DOHH2 (cell line): ENCODE results near the gene SLX4IP.

Source experiments
- H3F3A ChIP-seq: fragments of 200-600 bp; sonication (generic), shearing (Covaris generic); 2 replicates; pipeline ENCODE4 v1.6.0; 2016; ENCODE audit warnings: antibody characterized with exemption, mild to moderate bottlenecking; ENCODE audit not compliant: control insufficient read depth, insufficient read depth
- H3K27ac ChIP-seq: fragments of 200-600 bp; sonication (generic); 2 replicates; pipeline ENCODE4 v1.5.1; 2014; ENCODE audit warnings: low read depth, mild to moderate bottlenecking, low read length, moderate library complexity
- H3K27me3 ChIP-seq: fragments of 200-600 bp; sonication (generic); 2 replicates; pipeline ENCODE4 v1.6.1; 2014; ENCODE audit warnings: mild to moderate bottlenecking, low read length, mixed read lengths; ENCODE audit not compliant: control insufficient read depth
- H3K36me3 ChIP-seq: fragments of 200-600 bp; sonication (generic); 2 replicates; pipeline ENCODE4 v1.6.1; 2014; ENCODE audit warnings: mild to moderate bottlenecking, low read length, moderate library complexity, mixed read lengths; ENCODE audit not compliant: control insufficient read depth
- H3K4me1 ChIP-seq: fragments of 200-600 bp; sonication (generic); 2 replicates; pipeline ENCODE4 v1.6.1; 2014; ENCODE audit warnings: mild to moderate bottlenecking, low read length, mixed read lengths; ENCODE audit not compliant: control insufficient read depth
- H3K4me2 ChIP-seq: fragments of 200-600 bp; sonication (generic); 2 replicates; pipeline ENCODE4 v1.6.0; 2014; ENCODE audit warnings: mild to moderate bottlenecking, low read length, moderate library complexity
- H3K4me3 ChIP-seq: fragments of 200-600 bp; sonication (generic); 2 replicates; pipeline ENCODE4 v1.5.1; 2014; ENCODE audit warnings: mild to moderate bottlenecking, low read length, mixed read lengths
- H3K79me2 ChIP-seq: fragments of 200-600 bp; sonication (generic); 2 replicates; pipeline ENCODE4 v1.6.1; 2014; ENCODE audit warnings: mild to moderate bottlenecking, low read length, mixed read lengths; ENCODE audit not compliant: control insufficient read depth
- H3K9me2 ChIP-seq: fragments of 200-600 bp; sonication (generic); replicated peaks from 2 replicates; pipeline ENCODE4 v1.6.1; 2014; ENCODE audit warnings: mild to moderate bottlenecking, low read length, mixed read lengths; ENCODE audit not compliant: control insufficient read depth
- H3K9me3 ChIP-seq: fragments of 200-600 bp; sonication (generic); 2 replicates; pipeline ENCODE4 v1.6.1; 2014; ENCODE audit warnings: antibody characterized with exemption, low read length, mixed read lengths; ENCODE audit not compliant: control insufficient read depth, insufficient read depth
- H4K20me1 ChIP-seq: fragments of 200-600 bp; sonication (generic); 2 replicates; pipeline ENCODE4 v1.6.0; 2014; ENCODE audit warnings: low read depth, mild to moderate bottlenecking, antibody characterized with exemption, low read length, moderate library complexity; ENCODE audit not compliant: control insufficient read depth, insufficient read depth
- EZH2phosphoT487 ChIP-seq: fragments of 200-600 bp; sonication (generic); IDR thresholded peaks from 2 replicates; pipeline ENCODE4 v1.6.1; 2017; ENCODE audit warnings: borderline replicate concordance, mild to moderate bottlenecking, antibody characterized with exemption, low read length, moderate library complexity, mixed read lengths
- TF ChIP-seq, protein P1 (sequence below): fragments of 200-600 bp; sonication (generic); IDR thresholded peaks from one replicate; pipeline ENCODE4 v1.5.1; 2014; ENCODE audit warnings: antibody characterized with exemption, mild to moderate bottlenecking, low read depth, low read length; ENCODE audit not compliant: poor library complexity, severe bottlenecking

SLX4IP gene

DNA sequence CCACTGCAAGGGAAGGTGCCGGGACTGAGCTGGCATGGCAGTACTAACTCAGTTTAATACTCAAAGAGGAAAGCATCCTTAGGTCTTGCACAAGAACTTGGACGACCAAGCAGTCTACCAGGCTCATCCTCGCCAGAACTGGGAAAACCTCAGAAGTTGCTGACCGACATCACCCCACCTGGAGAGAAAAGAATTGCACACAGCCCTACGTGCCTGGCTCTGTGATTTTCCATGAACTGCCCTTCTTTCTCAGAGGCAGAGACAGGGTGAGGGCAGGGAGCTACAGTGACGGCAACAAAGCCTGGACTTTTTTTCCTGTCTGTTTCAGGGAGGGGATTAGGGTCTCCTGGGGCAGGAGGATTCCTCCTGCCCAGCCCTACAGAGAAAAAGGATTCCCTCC lies 230.7 kb downstream of the SLX4IP start:
- Histone ChIP-seq H3K27ac (no peak overlapping the region), H3K9me2 (no peaks in the 10 kb centered on the region), H3K79me2 (no peaks in the 10 kb centered on the region), H3K4me3 (no peak overlapping the region), H3K4me1 (peaks cover 11% of the 10 kb centered on the region), H3K9me3 (no peaks in the 10 kb centered on the region), H4K20me1 (no peaks in the 10 kb centered on the region), H3K4me2 (no peak overlapping the region), H3F3A (no peaks in the 10 kb centered on the region), H3K27me3 (peaks cover 39% of the 10 kb centered on the region), H3K36me3 (no peaks in the 10 kb centered on the region)
- no peak for TF ChIP-seq EZH2phosphoT487
- TF ChIP-seq, protein P1, sequence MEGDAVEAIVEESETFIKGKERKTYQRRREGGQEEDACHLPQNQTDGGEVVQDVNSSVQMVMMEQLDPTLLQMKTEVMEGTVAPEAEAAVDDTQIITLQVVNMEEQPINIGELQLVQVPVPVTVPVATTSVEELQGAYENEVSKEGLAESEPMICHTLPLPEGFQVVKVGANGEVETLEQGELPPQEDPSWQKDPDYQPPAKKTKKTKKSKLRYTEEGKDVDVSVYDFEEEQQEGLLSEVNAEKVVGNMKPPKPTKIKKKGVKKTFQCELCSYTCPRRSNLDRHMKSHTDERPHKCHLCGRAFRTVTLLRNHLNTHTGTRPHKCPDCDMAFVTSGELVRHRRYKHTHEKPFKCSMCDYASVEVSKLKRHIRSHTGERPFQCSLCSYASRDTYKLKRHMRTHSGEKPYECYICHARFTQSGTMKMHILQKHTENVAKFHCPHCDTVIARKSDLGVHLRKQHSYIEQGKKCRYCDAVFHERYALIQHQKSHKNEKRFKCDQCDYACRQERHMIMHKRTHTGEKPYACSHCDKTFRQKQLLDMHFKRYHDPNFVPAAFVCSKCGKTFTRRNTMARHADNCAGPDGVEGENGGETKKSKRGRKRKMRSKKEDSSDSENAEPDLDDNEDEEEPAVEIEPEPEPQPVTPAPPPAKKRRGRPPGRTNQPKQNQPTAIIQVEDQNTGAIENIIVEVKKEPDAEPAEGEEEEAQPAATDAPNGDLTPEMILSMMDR, result no peak

DNA sequence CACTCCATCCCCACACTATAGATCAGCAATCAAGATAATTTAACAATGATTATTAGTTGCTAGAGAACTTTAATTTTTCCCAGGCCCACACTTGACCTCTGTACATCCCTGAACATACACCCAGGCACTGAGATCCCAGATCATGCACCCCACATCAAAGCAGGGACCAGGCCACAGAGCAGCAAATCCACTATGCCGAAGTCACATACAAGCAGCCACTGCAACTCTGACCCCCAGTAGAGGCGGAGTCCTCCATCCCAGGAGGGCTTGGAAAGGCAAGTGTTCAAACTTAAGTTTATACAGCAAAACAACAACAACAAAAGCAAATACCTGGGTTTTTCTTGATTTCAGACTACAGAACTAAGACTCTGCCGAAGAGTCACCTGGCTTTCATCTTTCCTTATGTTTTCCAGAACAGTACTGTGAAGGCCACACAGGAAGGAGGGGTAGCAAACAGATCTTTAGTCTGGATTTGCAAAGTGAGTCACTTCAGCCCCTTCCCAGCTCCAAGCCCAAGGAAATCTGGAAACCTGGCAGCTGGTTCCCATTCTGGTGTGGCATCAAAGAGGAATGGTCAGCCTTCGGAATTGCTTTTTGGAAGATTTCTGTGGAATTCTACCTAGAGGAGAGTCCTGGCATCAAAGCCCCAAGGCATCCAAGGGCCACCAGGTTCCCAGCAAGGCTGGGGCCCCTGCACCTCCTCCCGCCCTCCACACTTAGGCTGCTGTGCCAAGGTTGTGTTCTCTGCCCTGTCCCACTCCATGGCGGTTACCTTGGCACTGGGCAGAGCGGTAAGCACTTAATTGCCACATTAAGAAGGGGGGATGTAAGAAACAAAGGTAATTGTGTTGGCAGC lies 231.3 kb downstream of the SLX4IP start:
- TF ChIP-seq EZH2phosphoT487, result no peak
- TF ChIP-seq, protein P1, result no peak
- no peaks in the 10 kb centered on the region for H3K79me2 ChIP-seq
- peaks cover 43% of the 10 kb centered on the region for H3K27me3 ChIP-seq
- H3K27ac ChIP-seq, result no peak overlapping the region
- no peaks in the 10 kb centered on the region for H3K9me3 ChIP-seq
- H3K4me3 ChIP-seq, result no peak overlapping the region
- peaks cover 18% of the 10 kb centered on the region for H3K4me1 ChIP-seq
- no peaks in the 10 kb centered on the region for H4K20me1 ChIP-seq
- H3K9me2 ChIP-seq, result no peaks in the 10 kb centered on the region
- 0 out of 2 replicates have a peak, but pooled peaks cover 3% of the 10 kb centered on the region for H3F3A ChIP-seq
- H3K36me3 ChIP-seq, result no peaks in the 10 kb centered on the region
- H3K4me2 ChIP-seq, result no peak overlapping the region

DNA sequence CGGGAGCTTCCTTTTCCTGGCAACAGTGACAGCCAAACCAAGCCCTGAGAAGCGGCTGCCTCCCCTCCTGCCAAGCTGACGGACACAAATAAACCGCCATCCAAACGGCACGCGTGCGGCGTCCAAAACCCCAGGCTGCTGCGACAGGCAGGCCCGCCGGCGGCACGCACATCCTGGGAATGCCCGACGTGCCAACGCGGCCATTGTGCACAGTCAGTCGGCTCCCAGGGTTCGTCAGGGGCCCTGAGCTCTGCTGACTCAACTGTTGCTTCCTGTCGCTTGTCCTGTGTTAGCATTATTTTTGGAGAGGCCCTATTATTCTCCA lies 231.9 kb downstream of the SLX4IP start:
- H3K36me3 ChIP-seq, result no peaks in the 10 kb centered on the region
- peaks cover 46% of the 10 kb centered on the region for H3K27me3 ChIP-seq
- no peaks in the 10 kb centered on the region for H3K79me2 ChIP-seq
- peaks cover 24% of the 10 kb centered on the region for H3K4me1 ChIP-seq
- no peak overlapping the region for H3K4me3 ChIP-seq
- TF ChIP-seq EZH2phosphoT487, result no peak
- TF ChIP-seq, protein P1, result no peak
- H4K20me1 ChIP-seq, result no peaks in the 10 kb centered on the region
- H3K9me2 ChIP-seq, result no peaks in the 10 kb centered on the region
- H3F3A ChIP-seq, result 0 out of 2 replicates have a peak, but pooled peaks cover 3% of the 10 kb centered on the region
- no peak overlapping the region for H3K4me2 ChIP-seq
- H3K27ac ChIP-seq, result no peak overlapping the region
- H3K9me3 ChIP-seq, result no peaks in the 10 kb centered on the region
